Spleen (tissue), 11 donors: ENCODE results near the gene LRRC4C. TPM values are rescaled to one million over a fixed set of nuclear protein-coding genes. Genes with fewer than 3 reads are reported as not detected.

Experiments used
- DNase-seq: peaks from one replicate; pipeline ENCODE4 v3.0.0-alpha.2; 2020
- H3K27ac ChIP-seq, 8 donors: fragments of 200-600 bp; sonication (generic) in 7 of 8; 1 replicate in 4 of 8; 2 replicates in 4 of 8; pipeline versions ENCODE4 v1.5.0 to v1.8.0; 2016 to 2021; ENCODE audit warnings: inconsistent platforms in 4 of 8, mild to moderate bottlenecking in 4 of 8, moderate library complexity in 1 of 8
- H3K27me3 ChIP-seq, 7 donors: fragments of 200-600 bp; sonication (generic) in 6 of 7; replicated peaks in 1 of 7; 1 replicate in 4 of 7; 2 replicates in 3 of 7; pipeline versions ENCODE4 v1.5.0 to v1.8.0; 2016 to 2021; ENCODE audit warnings: inconsistent platforms in 3 of 7, mild to moderate bottlenecking in 1 of 7
- H3K36me3 ChIP-seq, 6 donors: fragments of 200-600 bp; sonication (generic) in 5 of 6; 1 replicate in 4 of 6; 2 replicates in 2 of 6; pipeline versions ENCODE4 v1.5.0 to v1.8.0; 2016 to 2021; ENCODE audit warnings: inconsistent platforms in 2 of 6
- H3K4me1 ChIP-seq, 6 donors: fragments of 200-600 bp; sonication (generic) in 5 of 6; 1 replicate in 3 of 6; 2 replicates in 3 of 6; pipeline versions ENCODE4 v1.5.0 to v1.8.0; 2016 to 2021; ENCODE audit warnings: inconsistent platforms in 3 of 6
- H3K4me3 ChIP-seq, 8 donors: fragments of 200-600 bp; sonication (generic) in 7 of 8; 1 replicate in 4 of 8; 2 replicates in 4 of 8; pipeline versions ENCODE4 v1.5.0 to v1.8.0; 2016 to 2021; ENCODE audit warnings: inconsistent platforms in 4 of 8, mild to moderate bottlenecking in 4 of 8, moderate library complexity in 2 of 8
- H3K9me3 ChIP-seq, 8 donors: fragments of 200-600 bp; sonication (generic) in 7 of 8; 1 replicate in 4 of 8; 2 replicates in 4 of 8; pipeline versions ENCODE4 v1.5.0 to v1.8.0; 2016 to 2021; ENCODE audit warnings: inconsistent platforms in 4 of 8
- POLR2A ChIP-seq, 3 donors: fragments of 450-650 bp; IDR thresholded peaks; one replicate each; pipeline ENCODE4 v1.5.1; 2017; ENCODE audit warnings: antibody characterized with exemption in 3 of 3, mild to moderate bottlenecking in 1 of 3
- POLR2AphosphoS5 ChIP-seq, 3 donors: sonication (generic); formaldehyde crosslinking; IDR thresholded peaks; one replicate each; pipeline ENCODE4 v1.5.1; 2017; ENCODE audit warnings: antibody characterized with exemption in 3 of 3
- WGBS, 5 donors: extraction: QIAGEN DNeasy Blood & Tissue Kit in 3 of 5; methylation state at CpG; one replicate each; pipeline versions ENCODE4 v1.1.5 to v1.1.7; 2013 to 2018; 5-methylcytosine and 5-hydroxymethylcytosine counted together
- intact Hi-C: fragments of 100-400 bp; cut with DNase I; formaldehyde crosslinking; loops from one replicate; pipeline ENCODE4 v1.15.0; 2023; ENCODE audit warnings: low total_unique reads
- polyA plus RNA-seq, 3 donors: library from polyadenylated mRNA; stranded (reverse); fragments of 200-250 nt; gene quantifications; one replicate each; pipeline ENCODE4 v1.2.1, GENCODE V29; 2013
- total RNA-seq, 7 donors: library from RNA; depleted of rRNA in 3 of 7; stranded (reverse); fragments of >200 nt in 3 of 7; fragmentation: NEBNext Ultra II Directional in 4 of 7; extraction: Animal tissue kit (Norgen Biotek cat#: 25700) in 4 of 7; gene quantifications; one replicate each; pipeline versions ENCODE4 v1.1.0 to v1.2.1, GENCODE V29; 2016 to 2021
- TF ChIP-seq, protein P1 (sequence below), 11 experiments: fragments of 200-600 bp in 7 of 11; fragments of 450-650 bp in 4 of 11; sonication (generic) in 4 of 11; IDR thresholded peaks in 8 of 11; conservative IDR thresholded peaks in 3 of 11; 1 replicate in 7 of 11; 2 replicates in 4 of 11; pipeline versions ENCODE4 v1.4.0 to v1.8.0; 2016 to 2021; ENCODE audit warnings: antibody characterized with exemption in 11 of 11, inconsistent platforms in 4 of 11, mild to moderate bottlenecking in 1 of 11
- donor health status: healthy with polysubstance abuse.
- donor health status: DM: no; HTN: no; CAD: no; lungs with moderate emphysema.
- donor health status: DM: no; HTN: no; CAD: no.
- donor health status: Bipolar disorder and iron deficiency.
- donor health status: healthy.
- donor health status: DM: no; HTN: no; CAD: no.
- donor health status: DM: yes; HTN: yes; CAD: no.

LRRC4C gene
- total and polyA plus RNA-seq, 10 donors, result 0.15 to 8.9 (median 1.9) TPM

DNA sequence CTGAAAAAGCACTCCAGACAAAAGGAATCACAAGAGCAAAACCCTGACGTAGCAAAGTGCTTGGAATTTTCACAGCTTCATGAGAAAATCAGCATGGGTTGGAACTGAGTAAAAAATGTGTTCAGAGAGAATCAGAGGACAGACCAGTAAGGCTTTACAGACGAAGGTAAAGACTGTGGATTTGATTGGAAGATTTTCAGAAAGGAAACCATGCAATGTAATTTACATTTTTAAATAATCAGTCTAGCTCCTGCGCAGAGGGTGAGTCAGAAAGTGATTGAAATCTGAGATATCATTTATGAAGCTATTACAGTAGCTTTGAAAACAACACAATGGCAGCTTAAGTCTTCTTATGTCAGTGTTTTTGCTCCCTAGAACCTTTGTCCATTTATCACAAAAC is 1122.3 kb downstream of the LRRC4C start:
- 57 to 69% (median 68%) methylated on average over 3 of the region's 3 CpGs for WGBS, 5 donors

DNA sequence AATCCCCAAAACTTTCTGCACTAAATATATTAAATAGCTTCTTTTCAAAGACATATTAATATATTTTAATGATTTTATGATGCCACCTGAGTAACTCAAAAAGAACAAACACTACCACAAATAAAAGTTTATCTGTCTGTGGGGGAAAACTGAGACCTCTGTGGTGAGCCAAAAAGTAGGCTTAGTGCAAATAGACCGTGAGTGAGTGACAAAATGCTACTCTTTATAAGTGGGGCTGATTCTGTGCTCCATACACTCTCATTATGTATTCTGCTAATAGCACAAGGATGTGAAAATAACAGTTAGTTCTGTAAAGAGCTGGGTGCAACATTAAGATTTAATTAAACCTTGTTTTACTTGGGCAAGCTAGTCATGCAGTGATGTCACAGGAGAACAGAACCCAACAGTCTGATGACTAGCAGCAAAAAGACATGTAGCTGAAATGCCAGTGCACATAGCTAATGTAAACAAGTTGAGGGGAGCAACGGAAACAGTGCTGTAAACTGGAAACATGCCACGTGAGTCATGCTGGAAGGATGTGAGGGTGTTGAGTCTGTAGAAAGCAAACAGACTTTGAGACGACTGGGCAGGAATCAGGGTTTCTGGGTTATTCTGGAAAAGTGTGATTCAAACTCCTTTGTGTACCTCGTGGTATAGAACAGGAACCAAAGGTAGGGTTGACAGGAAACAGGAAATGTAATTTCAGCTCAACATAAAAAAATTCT is 1130.4 kb downstream of the LRRC4C start:
- Histone ChIP-seq H3K27ac (no peak overlapping the region), H3K9me3 (no peaks in the 10 kb centered on the region)

More for the DNA sequence above, 1122.3 kb downstream of the LRRC4C start:
- H3K4me3 ChIP-seq, result no peak overlapping the region
- intact Hi-C loops, result no loop called here
- no peak for DNase-seq
- no peaks in the 10 kb centered on the region for H3K27me3 ChIP-seq
- no peak overlapping the region for H3K27ac ChIP-seq
- TF ChIP-seq, protein P1, sequence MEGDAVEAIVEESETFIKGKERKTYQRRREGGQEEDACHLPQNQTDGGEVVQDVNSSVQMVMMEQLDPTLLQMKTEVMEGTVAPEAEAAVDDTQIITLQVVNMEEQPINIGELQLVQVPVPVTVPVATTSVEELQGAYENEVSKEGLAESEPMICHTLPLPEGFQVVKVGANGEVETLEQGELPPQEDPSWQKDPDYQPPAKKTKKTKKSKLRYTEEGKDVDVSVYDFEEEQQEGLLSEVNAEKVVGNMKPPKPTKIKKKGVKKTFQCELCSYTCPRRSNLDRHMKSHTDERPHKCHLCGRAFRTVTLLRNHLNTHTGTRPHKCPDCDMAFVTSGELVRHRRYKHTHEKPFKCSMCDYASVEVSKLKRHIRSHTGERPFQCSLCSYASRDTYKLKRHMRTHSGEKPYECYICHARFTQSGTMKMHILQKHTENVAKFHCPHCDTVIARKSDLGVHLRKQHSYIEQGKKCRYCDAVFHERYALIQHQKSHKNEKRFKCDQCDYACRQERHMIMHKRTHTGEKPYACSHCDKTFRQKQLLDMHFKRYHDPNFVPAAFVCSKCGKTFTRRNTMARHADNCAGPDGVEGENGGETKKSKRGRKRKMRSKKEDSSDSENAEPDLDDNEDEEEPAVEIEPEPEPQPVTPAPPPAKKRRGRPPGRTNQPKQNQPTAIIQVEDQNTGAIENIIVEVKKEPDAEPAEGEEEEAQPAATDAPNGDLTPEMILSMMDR (IDR thresholded peaks at IDR 0.05 in 8 of 11, conservative IDR thresholded peaks at IDR 0.05 in 3 of 11), result no peak
- no peak for TF ChIP-seq POLR2AphosphoS5 (IDR thresholded peaks at IDR 0.05)
- H3K9me3 ChIP-seq, result peaks cover 0 to 5% (median 0%) of the 10 kb centered on the region in 8 donors
- no peaks in the 10 kb centered on the region for H3K36me3 ChIP-seq
- no peaks in the 10 kb centered on the region for H3K4me1 ChIP-seq

DNA sequence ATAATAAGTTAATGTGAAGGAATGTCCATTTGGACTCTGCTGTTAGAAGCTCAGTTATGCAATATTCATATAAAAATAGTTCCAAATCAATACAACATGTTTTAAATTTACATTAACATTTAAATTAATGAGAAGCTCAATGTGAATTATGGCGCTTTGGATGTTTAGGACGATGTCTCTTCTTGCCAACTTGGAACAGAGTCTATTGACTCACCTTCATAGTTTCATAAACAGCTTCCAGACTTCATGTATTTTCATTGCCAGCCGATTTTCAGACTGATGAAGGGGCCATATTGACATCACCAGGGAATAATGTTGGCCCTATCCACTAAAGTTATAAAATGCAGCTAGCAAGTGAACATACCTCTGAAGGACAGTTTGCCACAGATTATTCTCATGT is 1136.2 kb downstream of the LRRC4C start:
- intact Hi-C loops, result no loop called here
- Histone ChIP-seq H3K27me3 (no peaks in the 10 kb centered on the region), H3K4me1 (no peaks in the 10 kb centered on the region), H3K9me3 (peaks cover 0 to 4% (median 0%) of the 10 kb centered on the region in 8 donors), H3K4me3 (no peak overlapping the region), H3K27ac (no peak overlapping the region), H3K36me3 (no peaks in the 10 kb centered on the region)
- 80 to 89% (median 83%) methylated on average over 3 of the region's 3 CpGs for WGBS, 5 donors
- no peak for DNase-seq
- TF ChIP-seq POLR2AphosphoS5 (IDR thresholded peaks at IDR 0.05) (no peak), POLR2A (IDR thresholded peaks at IDR 0.05) (no peak)
- TF ChIP-seq, protein P1 (IDR thresholded peaks at IDR 0.05 in 8 of 11, conservative IDR thresholded peaks at IDR 0.05 in 3 of 11), result no peak

More for the DNA sequence above, 1130.4 kb downstream of the LRRC4C start:
- Histone ChIP-seq H3K27me3 (no peaks in the 10 kb centered on the region), H3K36me3 (no peaks in the 10 kb centered on the region), H3K4me1 (no peaks in the 10 kb centered on the region), H3K4me3 (no peak overlapping the region)
- 14 to 24% (median 14%) methylated on average over 5 of the region's 5 CpGs for WGBS, 5 donors
- TF ChIP-seq POLR2AphosphoS5 (IDR thresholded peaks at IDR 0.05) (no peak), POLR2A (IDR thresholded peaks at IDR 0.05) (no peak)
- TF ChIP-seq, protein P1 (IDR thresholded peaks at IDR 0.05 in 8 of 11, conservative IDR thresholded peaks at IDR 0.05 in 3 of 11), result no peak
- DNase-seq, result no peak
- intact Hi-C loops, result no loop called here

DNA sequence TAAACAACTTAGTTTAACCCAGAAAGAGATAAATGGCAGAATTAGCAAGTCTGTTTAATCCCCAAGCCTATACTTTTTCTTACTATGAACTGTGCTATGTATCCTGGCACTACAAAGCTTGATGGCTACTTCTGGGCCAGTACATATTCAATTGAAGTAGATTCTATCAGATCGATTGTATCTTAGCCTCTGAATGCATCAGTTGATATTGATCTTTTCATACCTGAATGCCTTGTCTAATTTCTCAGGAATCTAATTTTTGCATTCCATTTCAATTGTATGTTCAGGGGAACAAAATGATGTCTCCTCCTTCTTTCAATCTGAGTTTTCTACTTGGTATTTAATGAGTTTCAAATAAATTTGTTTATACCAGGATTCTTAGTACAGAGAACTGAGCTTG is 1137.9 kb downstream of the LRRC4C start:
- no peaks in the 10 kb centered on the region for H3K27me3 ChIP-seq
- 67 to 91% (median 76%) methylated on average over 1 of the region's 1 CpG for WGBS, 5 donors
- TF ChIP-seq POLR2AphosphoS5 (IDR thresholded peaks at IDR 0.05), result no peak
- TF ChIP-seq, protein P1 (IDR thresholded peaks at IDR 0.05 in 8 of 11, conservative IDR thresholded peaks at IDR 0.05 in 3 of 11), result no peak
- no peak overlapping the region for H3K27ac ChIP-seq
- no peaks in the 10 kb centered on the region for H3K4me1 ChIP-seq
- DNase-seq, result no peak
- H3K4me3 ChIP-seq, result no peak overlapping the region
- H3K36me3 ChIP-seq, result no peaks in the 10 kb centered on the region
- peaks cover 0 to 4% (median 0%) of the 10 kb centered on the region in 8 donors for H3K9me3 ChIP-seq
- intact Hi-C loops, result no loop called here
